Measurements from ENCODE around the gene RPL27A.

RPL27A gene

DNA sequence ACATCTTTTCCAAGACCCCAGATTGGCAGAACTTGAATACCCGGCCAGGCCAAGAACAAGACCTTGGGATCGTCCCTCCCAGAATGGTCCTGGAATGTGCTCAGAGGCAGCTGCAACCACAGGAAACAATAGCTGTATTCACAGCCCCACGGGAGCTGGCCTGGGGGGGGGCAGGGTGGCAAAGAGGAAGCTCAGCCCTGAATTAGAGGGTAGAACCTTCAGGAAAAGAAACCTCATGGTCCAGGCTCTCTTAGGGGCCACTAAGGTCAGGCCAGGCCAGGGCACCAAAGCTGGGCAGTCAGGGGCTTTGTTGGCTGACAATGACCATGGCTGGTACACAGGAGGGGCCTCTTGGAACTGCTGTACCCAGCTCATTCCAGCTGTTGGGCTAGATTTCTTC lies 17.3 kb downstream of the RPL27A start:
- DNase-seq (ENCODE audit: low read depth in 2 of 2) = no peak

DNA sequence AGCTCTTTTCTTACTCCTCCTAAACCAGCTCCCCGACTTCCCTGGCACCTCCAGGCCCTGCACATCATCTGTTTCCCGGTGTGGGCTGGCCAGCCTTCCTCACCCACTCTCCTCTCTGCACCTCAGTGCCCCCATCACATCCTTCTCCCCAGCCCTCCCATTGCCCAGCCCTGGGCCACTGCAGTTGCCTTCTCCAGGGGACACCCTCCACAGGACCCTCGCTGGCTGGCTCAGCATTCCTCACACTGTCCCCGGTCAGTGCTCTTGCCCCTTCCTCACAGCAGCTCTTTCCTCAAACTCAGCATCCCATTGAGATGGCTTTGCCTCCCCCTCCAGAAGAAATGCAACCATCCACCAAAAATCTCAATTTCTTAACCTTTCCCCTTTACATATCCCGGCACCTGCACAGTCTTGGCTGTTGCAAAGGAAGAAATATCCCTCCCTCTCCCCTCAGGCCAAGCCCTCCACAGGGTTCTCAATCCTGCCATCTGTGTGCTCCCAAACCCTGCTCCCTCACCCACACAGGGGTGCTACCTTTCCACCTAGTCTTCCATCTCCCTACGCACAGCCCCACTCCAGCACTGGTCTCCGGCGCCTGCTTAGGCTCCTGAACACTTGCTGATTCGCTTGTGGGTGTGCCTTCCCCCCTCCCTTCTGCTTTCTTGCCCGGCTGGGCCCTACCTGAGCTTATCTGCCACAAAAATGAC lies 19.5 kb downstream of the RPL27A start:
- no peak for DNase-seq (ENCODE audit: low read depth in 2 of 2)

DNA sequence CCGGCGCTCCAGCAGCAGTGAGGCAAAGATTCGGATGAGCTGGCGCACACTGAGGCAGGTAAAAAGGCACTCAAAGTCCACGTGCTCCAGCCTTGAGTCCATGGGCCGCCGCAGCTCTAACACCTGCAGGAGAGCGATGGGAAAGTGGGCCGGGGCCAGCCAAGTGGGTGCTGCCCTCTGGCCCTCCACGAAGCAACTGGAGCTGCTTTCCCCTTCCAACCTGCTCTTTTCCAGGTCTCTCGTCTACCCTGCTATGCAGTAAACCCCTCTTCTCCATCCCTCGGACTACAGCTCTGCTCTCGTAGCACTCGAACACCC lies 20.0 kb downstream of the RPL27A start:
- no peak for DNase-seq (ENCODE audit: low read depth in 2 of 2)

DNA sequence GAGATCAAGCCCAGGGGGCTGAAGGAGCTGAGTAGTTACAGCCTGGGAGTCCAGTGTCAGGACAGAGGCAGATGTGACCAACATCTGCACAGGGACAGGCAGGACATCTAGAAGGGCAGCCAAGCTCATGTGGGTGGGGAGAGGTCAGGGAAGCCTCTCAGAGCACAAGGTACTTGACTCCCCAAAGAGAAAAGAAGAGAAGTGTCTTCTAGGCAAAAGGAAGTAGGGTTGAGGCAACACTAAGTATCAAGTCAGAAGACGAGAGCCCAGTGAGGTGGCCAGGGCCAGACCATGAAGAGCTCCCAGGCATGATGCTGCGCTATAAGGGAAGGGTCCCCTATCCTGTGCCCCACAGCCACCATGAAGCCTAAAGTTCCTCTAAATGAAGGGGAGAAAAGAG lies 21.5 kb downstream of the RPL27A start:
- DNase-seq (ENCODE audit: low read depth in 2 of 2) = no peak

DNA sequence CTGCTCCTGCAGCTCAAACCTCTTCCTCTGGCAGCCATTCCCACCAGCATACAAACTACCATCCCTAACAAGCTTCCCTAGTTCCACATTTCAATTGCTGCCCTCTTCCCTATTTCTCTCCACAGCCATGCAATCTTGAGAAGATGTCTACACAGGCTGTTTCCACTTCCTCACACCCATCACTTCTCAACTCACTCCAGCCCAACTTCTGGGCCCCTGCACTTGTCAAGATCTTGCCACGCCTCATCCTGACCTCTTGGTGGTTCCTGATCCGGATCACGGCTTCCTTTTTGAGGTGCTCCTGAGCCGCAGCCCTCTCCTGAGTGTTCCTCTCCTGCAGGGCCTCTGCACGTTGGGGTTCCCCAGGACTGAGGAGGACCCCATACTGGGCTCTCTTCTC lies 22.6 kb downstream of the RPL27A start:
- DNase-seq (ENCODE audit: low read depth in 2 of 2) = no peak

DNA sequence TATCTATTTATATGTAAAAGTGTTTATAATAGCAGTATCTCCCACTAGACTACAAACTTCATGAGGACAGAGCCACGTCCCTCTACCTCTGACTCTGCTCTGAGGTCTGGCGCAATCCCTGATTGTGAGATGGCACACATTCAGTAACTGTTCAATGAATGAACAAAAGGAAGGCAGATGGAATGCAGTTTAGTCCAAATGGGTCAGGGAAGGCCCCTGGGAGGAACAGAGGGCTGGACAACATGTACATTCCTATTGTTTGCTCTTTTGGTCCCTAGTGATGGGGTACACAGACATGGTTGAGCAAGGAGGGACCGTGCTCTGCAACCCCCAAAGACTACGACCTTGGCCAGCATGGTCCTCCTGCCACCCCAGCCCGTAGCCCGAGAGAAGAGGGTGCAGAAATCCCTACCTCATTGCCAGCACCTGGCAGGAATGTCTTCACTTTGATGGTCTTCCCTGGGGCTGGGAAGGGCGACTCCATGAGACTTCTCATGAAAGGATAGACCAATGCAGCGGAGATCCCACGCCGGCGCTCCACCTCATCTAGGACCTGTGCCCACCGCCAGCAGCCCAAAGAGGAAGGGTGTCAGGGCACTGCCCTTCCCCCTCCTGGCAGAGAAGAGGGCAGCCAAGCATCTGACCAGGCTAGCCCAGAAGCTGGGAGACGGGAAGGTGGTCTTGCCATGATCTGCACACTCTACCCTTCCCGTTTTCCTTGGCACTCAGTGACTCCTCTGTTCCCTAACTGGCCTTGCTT lies 24.3 kb downstream of the RPL27A start:
- no peak for DNase-seq (ENCODE audit: low read depth in 2 of 2)

DNA sequence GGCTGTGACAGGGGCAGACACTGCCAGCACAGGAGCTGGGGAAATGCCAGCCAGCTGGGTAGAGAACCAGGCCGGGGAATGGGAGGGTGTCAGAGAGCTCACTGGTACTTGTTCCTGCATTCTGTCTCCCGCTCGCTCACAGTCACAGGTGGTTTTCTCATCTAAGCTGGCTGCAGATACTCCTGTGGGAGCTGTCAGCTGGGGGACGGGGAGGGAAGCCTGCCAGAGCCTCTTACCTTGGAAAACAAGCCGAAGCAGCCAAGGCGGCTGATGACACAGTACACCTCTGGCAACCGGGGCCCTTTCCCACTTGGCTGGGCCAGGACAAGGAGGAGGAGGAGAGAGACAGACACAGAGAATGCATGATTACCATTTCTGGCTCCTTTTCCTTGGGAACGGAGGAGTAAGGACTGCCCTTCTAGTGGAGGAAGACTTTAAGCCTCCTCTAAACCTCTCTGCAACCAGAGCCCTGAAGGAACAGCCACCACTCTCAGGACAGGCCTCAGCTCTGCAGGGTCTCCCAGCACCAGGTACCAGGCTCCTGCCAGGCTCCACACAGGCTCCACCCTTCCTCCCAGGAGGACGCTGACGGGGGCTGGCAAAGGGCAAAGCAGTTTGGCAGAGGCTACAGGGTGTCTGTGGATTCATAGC lies 25.1 kb downstream of the RPL27A start:
- DNase-seq (ENCODE audit: low read depth in 2 of 2) = no peak

DNA sequence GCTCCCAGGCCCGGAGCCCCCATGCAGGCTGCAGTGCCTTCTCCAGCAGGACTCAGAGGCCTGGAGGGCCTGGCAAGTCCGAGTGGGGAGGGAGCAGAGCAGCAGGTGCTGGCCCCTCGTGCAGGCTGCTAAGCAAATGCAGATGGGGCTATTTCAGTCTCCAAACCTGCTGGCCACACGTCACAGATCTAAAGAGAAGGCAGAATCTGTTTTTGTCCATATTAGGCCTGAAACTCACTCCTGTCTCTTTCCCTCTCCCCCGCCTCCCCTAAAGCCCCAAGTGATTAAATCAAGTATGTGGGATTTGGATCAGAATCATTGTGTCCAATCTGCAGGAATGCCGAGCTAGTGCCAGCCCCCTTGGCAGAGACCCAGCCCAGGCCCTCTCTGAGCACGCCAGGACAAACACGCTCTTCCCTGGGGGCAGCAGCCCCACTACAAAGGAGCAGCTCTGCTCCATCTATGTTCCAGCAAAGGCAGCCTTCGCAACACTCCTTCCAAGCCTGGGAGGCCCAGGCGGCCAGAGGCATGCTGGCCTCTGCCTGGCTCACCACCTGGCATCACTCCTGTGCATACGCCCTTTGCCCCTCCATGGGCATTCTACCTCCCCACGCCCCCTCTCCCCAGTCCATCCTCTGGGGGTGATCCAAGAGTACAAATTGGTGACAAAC lies 26.5 kb downstream of the RPL27A start:
- DNase-seq (ENCODE audit: low read depth in 2 of 2) = no peak

DNA sequence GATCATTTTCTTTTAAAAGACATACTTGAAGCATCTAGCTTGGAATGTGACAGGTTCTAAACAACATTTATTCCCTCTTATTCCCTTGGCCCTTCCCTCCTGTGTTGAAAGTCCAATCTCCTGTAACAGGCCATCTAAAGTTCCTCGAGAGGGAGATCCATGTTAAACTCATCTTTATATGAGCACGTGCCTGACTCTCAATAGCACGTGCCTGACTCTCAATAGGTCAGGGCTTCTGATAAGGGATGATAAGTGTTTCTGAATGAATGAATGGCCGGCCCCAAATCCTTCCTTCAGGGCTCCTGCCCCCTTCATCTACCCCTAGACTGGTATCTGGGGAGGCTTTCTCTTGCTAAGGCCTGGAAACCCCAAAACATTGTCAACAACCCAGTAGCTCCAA lies 27.2 kb downstream of the RPL27A start:
- no peak for DNase-seq (ENCODE audit: low read depth in 2 of 2)

DNA sequence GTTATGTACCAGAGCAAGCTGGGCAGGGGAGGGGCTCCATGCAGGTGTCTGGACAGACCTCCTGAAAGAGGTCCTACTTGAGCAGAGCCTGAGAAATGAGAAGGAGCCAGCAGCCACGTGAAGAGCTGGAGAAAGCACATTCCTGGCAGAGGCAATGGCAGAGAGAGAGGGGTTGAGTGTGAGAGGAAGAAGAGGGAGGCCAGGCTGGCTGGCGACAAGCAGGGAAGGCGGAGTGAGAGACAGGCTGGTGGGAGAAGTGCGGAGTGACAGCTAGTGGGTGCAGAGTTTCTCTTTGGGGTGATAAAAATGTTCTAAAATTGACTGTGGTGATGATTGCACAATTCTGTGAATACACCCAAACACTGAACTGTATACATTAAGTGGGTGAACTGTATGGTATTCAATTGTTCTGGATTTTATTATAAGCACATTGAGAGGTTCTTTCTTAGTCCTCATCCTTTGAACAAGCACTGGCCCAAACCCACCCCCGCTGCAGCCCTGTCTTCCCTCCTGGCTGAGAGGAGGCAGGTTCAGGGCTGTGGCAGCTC lies 29.4 kb downstream of the RPL27A start:
- no peak for DNase-seq (ENCODE audit: low read depth in 2 of 2)

DNA sequence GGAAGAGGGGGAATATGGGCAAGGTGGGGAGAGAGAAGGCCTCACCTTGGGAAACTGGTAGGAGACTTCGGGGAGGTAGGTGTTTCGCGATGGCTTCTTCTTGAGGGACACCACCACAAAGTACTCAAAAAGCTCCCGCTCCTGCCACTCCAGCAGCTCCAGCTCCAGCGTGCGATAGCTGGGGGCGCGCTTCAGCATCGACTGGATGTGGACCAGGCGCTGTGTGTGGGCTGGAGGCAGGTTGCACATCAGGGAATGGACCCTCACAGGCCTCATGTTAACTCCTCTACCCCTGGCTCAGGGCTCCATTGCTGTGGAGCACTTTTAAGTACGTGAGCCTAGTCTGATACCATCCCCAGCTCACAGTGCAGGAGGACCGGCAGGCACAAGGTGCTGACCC lies 29.9 kb downstream of the RPL27A start:
- DNase-seq (ENCODE audit: low read depth in 2 of 2) = no peak

DNA sequence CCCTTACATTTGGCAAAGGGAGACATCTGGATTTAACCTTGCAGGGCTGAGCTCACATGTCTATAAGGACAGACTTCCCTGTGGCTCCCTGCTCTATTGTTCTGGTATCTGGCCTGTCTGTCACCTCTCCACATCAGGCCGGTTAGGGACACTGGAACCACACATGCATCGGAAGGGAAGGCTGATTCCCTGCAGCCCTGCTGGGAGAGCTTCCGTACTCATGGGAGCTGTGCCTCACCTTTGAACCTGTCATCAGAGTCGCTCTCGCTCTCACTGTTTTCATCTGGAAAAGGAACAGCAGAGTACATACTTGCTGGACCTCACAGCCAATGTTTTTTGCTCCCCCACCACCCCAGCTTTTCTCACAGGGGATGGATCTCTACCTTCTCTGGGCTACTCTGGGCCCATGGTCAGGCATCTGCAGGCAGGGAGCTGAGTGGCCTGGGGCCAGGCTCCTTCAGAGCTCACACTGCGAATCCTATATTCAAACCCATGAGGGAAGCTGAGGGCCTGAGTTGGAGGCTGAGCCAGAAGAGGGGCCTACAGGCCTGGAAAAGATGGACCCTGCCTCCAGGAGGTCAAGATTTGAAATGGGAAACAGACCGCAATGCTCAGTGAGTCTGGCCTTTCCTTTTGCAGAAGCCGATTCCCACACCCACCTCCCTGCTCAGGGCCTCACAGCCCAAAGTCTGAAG lies 31.3 kb downstream of the RPL27A start:
- no peak for DNase-seq (ENCODE audit: low read depth in 2 of 2)

DNA sequence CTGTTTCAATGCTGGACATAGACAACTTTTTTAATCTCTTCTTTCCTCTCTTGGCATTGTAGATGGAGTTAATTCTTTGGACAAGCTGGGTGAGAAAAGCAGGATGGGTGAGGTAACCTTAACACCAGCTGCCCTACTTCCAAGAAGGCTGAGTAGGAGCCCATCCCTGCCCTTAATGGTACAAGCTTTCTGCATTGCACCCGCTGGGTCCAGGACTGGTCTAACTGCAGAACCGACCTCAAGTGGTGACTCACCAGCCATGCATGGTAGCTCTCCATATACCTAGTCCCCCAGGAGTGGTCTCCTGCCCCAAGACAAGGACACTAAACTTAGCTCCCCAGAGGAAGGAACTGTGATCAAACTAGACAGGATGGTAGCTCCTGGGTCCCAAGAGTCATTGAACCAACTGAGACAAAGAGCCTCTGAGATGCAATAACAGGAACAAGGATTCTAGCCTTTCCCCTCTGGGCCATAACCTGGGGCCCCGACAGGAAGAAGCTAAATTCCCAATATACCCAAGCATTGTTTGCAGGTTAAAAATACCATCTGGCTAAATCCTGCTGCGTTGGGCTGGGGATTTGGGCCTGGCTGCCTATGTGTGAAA lies 32.1 kb downstream of the RPL27A start:
- DNase-seq (ENCODE audit: low read depth in 2 of 2) = no peak

DNA sequence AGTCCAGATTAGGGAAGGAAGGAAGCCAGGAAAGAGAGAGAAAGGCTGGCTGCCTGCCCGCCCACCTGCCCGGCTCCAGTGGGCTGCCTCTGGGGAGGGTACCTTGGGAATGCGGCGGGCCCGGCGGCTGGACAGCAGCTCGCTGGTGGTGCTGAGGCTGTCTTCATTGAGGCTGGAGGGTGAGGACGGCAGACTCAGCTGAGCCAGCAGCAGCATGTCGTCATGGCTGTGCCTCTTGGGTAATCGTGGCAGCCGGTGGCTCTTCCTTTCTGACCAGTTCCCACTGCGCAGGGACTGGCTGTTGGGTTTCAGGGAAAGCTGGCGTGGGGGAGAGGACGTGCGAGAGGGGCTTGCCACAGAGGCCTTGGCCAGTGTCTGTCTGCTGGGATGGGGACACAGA lies 32.9 kb downstream of the RPL27A start:
- no peak for DNase-seq (ENCODE audit: low read depth in 2 of 2)

DNA sequence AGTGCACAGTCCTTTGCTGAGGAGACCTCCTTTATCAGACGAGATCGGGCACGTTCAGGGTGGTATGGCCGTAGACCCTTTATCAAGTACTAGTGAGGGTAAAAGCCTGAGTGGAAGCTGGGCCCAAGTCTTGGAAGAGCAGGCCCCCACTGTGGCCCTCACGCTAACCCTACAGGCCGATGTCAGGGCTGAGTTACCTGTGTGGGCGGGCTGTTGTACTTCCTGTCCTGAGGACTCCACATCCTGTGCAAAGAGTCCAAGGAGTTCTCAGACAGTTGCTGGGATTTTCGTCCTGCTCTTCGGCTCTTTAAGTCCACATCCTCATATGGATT lies 34.9 kb downstream of the RPL27A start:
- no peak for DNase-seq (ENCODE audit: low read depth in 2 of 2)

DNA sequence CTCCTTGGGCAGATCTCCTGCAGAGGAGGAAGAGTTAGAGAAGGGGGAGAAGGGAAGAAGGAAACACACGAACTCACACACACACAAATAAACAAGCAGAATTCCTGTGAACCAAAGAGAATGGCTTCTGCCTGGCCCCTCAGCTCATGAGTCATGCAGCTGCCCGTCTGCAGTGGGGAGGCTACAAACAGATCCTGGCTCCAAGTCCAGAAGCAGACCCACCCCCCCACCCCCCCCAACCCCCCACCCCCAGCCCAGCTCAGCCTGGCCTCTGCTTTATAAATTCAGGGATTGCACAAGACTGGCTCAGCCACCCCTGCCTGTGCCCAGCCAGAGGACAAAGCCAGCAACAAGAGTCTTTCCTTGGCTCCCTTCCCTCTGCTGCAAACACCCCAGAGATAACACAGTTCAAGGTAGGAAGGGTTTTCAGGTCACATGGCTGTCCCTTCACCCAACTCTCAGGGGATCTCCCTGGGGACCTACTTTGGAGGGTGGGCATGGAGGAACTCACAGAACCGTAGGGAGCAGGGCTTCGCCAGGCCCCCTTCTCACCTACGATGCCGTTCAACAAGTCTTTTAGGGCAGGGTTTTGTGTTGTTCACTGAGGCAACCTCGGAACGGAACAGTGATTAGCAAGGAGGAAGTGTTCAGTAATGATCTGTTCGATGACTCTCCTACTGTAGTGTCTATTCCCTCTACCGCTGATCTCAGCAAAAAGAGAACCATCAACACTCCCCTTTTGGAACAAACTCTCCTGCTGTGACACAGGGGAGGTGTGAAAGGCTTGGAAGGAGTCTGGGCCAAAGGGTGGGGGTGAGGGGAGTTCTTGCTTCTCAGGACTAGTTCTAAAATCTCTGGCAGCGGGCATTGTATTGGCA lies 35.5 kb downstream of the RPL27A start:
- no peak for DNase-seq (ENCODE audit: low read depth in 2 of 2)

DNA sequence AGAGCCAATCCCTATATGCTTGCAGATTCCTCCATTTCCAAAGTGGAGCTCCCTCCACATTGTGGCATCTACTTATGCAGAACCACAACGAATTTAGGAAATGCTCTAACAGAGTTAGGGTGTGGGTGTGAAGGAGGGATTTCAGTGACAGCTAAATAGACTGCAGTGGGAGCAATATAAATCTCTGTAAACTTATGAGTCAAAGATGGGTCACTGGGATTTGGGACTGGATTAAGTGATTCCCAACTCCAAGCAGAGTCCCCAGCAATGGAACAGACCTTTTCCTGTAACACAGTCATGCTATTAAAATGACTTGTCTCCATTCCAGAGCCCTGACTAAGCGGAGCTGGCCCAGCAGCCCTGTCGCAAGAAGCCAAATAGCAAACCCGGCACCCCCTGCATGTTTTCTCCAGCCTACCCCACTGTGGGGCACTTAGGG lies 36.6 kb downstream of the RPL27A start:
- DNase-seq (ENCODE audit: low read depth in 2 of 2) = no peak

DNA sequence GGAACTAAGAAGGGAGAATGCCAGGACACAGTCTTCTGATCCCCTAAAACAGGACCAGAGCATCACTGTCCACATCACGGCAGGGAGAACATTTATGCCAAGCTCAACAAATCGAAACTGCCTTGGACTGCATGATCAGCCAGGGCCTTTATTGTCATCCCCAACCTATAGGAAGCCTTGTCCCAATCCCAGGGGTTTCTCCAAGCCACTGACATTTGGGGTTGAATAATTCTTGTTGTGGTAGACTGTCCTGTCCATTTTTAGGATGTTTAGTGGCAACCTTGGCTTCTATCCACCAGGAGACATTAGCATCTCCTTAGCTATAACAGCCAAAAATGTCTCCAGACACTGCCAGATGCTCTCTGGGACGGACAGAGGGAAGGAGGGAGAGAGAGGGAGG lies 37.1 kb downstream of the RPL27A start:
- DNase-seq (ENCODE audit: low read depth in 2 of 2) = no peak

DNA sequence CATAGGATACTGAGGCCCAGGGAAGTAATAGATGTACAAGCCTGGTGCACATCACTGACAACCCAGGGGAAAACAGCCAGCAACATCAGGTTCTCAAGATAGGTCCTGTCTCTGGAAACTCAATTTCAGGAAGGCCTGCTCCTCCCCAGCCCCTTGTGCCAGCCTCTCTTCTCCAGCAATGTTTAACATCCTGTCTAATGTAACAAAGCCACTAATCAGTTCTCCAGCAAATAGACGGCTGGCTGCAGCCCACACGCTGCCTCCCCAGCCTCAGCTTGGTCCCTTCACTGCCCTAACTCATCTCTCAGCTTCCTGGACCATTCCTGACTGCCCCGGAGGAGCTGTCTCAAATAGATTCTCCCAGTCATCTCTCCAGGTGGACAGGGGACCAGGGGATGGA lies 37.8 kb downstream of the RPL27A start:
- no peak for DNase-seq (ENCODE audit: low read depth in 2 of 2)

DNA sequence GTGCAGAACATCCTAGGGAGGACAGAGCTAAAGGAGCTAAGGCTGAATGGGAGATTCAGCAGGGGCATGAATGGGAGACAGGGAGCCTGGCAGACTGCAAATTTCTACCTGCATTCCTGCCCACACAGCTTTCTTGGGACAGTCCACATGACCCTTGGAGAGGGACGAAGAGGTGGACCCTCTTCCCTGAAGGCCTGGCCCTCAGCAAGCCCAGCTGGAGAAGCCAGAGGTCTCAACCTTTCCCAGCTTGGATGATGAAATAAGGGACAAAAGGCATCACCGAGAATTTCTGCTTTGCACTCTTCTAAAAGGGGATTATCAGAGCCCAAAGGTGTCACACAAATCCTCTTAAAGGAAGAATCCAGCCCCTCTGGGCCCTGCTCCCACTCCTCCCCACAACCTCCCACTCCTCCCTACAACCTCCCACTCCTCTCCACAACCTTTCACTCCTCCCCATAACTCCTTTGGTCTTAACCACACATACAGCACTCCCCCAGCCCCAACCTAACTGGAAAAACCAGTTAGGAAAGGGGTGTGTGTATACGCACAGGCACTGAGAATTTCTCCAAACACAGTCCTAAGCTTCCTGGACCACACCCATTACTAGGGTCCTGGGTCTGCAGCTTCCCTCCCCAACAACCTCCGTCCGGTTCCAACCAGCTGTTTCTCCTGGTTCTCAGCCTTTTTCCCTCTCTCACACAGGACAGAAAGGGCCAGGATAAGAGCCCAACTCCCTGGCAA lies 38.4 kb downstream of the RPL27A start:
- no peak for DNase-seq (ENCODE audit: low read depth in 2 of 2)

Data from activated CD8-positive, alpha-beta memory T cell treated with anti-CD3 and anti-CD28 coated beads for 4 hours (primary cell).